GM12801 (cell line): Measurements from ENCODE around the gene PHOSPHO2.

ENCODE experiments used
- CTCF ChIP-seq: IDR thresholded peaks from one replicate; pipeline ENCODE4 v1.5.1; 2011; ENCODE audit warnings: control low read depth; ENCODE audit not compliant: insufficient read length; ENCODE audit errors: extremely low read depth

Gene PHOSPHO2

DNA sequence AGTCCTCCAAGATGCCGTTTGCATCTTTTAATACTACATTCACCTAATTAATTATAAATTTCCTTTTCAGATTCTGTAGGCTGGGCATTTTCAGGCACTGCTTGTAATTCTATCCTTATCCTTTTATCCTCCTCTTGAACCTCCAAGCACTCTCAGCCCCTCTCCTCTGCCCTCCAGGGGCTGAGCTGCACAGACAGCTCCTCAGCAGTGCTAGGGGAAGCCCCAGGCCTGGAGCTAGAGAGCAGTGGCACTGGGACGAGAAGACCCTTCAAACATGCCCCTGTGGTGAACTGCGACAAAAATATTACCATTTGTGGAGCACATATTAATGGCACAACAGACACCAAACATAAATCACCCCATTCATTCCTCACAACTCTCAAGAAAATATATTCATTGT is 33.0 kb upstream of the PHOSPHO2 start:
- no peak for TF ChIP-seq CTCF

GRCh38 chr2:169662744-169663143 is 31.5 kb upstream of the PHOSPHO2 start:
- TF ChIP-seq CTCF = no peak

DNA sequence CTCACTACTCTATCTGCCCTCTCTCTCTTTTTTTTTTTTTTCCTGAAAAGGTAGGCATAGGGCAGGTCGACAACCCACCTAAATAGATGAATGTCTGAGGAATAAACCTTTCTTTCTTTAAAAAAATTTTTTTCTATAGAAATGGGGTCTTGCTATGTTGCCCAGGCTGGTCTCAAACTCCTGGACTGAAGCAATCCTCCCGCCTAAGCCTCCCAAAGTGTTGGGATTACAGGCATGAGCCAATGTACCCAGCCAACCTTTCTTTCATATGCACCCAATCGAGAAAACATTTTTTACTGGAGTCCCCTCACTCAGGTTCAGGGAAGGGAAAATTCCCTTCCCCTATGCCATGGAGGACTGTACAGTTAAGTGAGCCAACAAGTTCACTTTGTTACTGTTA is 31.0 kb upstream of the PHOSPHO2 start:
- TF ChIP-seq CTCF = no peak

DNA sequence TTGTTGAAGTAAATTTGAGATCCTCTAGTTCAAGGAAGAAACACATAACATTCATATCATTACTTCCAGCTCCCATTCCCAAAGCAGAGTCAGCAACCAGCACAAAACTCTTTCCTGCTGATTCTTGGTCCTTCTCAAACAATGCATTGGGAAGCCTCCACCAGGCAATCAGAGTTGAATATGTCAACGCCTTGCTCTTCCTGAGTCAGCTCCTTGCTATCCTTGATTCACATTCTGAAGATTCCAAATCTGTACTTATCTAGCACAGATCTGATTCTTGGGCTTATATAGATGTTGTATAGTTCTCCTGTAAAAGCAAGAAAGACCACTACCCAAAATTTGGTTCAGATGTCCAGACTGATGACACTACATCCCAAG is 29.7 kb upstream of the PHOSPHO2 start:
- TF ChIP-seq CTCF = no peak

DNA sequence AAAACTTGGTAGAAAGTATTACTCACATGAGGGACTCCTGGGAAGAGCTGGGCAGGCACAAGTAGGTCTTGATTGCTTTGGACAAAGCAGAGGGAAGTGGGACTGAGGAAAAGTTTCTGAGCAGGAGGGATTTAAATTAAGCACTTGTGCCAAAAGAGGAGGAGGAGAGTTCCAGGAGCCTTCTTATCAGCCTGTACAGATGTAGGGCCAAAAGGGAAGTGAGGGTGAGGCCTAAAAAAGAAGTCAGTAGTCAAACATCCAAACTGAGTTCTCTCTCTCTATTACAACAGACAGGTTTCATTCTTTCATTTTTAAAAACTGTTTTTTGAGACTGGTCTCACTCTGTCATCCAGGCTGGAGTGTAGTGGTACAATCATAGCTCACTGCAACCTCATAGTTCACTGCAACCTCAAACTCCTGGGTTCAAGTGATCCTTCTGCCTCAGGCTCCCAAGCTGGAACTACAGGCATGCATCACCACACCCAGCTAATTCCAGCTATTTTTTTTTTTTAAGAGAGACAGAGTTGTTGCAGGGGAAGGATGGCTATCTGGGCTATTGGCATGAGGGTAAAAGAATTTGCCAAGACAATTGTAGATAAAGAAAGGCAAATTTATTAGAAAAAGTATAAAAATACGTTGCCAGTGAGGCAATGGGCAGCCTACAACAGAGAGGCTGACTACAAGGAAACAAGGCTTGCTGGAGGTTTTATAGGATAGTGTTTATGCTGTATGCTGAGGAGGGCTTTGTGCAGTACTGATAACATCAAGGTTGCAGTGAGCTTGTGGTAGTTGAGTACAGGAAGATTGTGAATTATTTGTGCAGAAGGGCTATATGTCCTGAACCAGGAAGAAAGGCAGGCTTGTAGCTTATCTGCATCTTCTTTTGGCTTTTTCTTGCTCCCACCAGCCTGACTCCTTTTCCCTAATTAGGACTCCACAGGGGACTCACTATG is 29.0 kb upstream of the PHOSPHO2 start:
- no peak for TF ChIP-seq CTCF

DNA sequence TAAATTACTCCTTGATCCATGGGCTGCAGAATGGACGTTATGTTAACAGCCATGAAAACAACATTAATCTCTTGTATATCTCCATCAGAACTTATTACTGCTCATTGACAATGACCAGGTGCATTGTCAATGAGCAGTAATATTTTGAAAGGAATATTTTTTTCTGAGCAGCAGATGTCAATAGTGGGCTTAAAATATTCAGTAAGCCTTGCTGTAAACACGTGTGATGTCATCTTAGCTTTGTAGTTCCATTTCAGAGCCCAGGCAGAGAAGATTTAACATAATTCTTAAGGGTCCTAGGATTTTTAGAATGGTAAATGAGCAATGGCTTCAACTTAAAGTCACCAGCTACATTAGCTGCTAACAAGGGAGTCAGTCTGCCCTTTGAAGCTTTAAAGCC is 26.7 kb upstream of the PHOSPHO2 start:
- no peak for TF ChIP-seq CTCF

GRCh38 chr2:169670215-169670651 is 24.0 kb upstream of the PHOSPHO2 start:
- no peak for TF ChIP-seq CTCF
